ENCODE results near the gene KCNK4.

The KCNK4 gene

GRCh38 chr11:64343767-64344559, 52.9 kb downstream of the KCNK4 start:
- DNase-seq (ENCODE audit: low read depth in 1 of 2, low spot score in 1 of 2), result no peak

DNA sequence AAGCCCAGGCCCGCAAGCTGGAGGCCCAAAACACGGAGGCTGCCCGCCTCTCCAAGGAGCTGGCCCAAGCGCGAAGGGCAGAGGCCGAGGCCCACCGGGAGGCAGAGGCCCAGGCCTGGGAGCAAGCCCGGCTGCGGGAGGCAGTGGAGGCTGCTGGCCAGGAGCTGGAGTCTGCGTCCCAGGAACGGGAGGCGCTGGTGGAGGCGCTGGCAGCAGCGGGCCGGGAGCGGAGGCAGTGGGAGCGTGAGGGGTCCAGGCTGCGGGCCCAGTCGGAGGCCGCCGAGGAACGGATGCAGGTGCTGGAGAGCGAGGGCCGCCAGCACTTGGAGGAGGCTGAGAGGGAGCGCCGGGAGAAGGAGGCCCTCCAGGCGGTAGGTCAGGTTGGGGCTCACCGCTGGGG, 53.7 kb downstream of the KCNK4 start:
- no peak for DNase-seq (ENCODE audit: low read depth in 1 of 2, low spot score in 1 of 2)

DNA sequence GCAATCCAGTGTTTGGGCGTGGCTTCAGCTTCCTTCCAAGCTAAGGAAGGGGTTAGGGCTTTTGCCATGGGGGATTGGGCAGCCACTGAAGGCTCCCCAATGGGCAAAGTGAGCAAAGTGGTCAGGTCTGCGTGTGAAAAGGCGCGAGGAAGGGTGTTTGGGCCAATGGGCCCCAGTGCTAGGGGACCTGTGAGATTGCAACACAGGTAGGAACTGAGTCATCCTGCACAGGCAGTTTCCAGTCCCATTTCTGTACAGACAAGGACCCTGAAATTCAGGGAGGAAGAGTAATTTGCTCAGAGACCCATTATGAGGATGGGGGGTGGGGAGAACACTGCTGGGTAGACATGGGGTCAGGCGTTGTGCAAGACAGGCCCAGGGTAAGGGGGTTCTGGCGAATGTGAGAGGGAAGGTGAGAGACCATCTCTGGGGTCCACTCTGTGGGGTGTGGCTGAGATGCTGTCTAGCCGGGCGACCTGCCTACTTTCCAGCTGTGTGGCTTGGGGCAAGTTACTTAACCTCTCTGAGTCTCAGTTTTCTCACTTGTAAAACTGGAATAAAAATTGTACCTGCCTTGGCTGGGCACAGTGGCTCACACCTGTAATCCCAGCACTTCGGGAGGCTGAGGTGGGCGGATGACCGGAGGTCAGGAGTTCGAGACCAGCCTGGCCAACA, 56.2 kb downstream of the KCNK4 start:
- DNase-seq (ENCODE audit: low read depth in 1 of 2, low spot score in 1 of 2), result no peak

GRCh38 chr11:64348383-64349024, 57.4 kb downstream of the KCNK4 start:
- DNase-seq (ENCODE audit: low read depth in 1 of 2, low spot score in 1 of 2), result no peak

- no peak for DNase-seq (ENCODE audit: low read depth in 1 of 2, low spot score in 1 of 2)
Measured at GRCh38 chr11:64349025-64349387, 57.9 kb downstream of the KCNK4 start.

DNA sequence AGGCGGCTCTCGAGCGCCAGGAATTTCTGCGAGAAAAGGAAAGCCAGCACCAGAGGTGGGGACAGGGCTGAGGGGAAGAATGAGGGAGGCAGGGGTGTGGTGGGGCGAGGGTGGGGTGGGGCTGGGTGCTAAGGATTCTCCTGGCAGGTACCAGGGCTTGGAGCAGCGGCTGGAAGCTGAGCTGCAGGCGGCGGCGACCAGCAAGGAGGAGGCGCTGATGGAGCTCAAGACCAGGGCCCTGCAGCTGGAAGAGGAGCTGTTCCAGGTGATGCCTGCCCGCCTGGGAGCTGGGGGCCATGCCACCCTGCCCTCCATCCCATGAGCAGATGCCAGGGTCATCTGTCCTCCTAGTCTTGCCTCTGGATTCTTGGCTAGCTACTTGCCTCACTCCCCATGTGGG, 58.3 kb downstream of the KCNK4 start:
- no peak for DNase-seq (ENCODE audit: low read depth in 1 of 2, low spot score in 1 of 2)
